Measurements from ENCODE around the gene SLC66A1.

Gene SLC66A1

GRCh38 chr1:19344831-19345230 lies 32.7 kb downstream of the SLC66A1 start:
- no peak for DNase-seq

DNA sequence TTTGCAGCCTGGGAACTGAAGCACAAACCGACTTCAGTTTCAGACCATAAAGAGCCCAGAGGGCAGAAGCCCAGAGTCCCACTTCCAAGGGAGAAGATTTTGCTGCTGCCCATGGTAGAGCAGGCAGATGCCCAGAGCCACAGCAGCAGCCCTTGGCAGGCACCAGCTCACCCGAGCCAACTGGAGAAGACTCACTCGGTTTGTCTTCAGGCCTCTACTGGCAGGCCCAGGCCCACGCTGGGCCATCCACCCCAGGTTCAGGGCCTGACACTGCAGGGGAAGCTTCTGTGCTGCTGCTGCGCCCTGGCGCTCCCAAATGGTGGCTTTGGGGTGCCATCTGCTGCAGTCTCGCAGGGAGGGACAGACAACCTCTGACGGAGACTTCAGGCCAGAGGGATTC lies 33.3 kb downstream of the SLC66A1 start:
- no peak for DNase-seq

- no peak for DNase-seq
Measured at GRCh38 chr1:19346026-19346425, 33.9 kb downstream of the SLC66A1 start.

DNA sequence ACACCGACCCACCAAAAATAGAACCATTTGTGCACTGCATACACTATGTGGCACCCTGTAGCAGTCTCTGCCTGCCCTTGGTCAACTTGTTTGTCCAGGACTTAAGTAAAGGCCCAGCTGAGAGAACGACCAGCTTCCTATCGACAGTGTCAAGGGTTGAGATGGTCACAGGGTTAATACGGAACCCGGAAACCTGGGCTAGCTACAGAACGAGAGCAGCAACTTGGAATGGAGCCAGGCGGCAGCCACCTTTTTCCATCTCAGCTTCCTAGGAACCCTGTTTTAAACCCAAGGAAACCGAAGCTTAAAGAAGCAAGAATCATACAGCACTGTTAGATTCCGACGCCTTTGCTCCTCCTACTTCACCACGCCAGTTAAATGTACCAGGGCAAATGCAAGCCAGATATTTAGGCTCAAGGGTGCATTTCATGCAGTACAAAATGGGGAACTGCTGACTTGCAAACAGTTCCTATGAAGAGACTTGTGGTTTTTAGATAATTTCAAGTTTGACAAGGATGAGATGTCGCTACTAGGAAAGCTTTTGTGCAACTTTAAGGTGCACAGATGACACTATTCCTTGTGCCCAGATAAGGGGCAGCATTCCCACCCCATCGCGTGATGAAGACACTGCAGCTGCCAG lies 35.5 kb downstream of the SLC66A1 start:
- DNase-seq: no peak

- DNase-seq: no peak
Measured at GRCh38 chr1:19348441-19349198, 36.5 kb downstream of the SLC66A1 start.

- no peak for DNase-seq
Measured at GRCh38 chr1:19349999-19350398, 37.9 kb downstream of the SLC66A1 start.

GRCh38 chr1:19350566-19350965 lies 38.4 kb downstream of the SLC66A1 start:
- no peak for DNase-seq

DNA sequence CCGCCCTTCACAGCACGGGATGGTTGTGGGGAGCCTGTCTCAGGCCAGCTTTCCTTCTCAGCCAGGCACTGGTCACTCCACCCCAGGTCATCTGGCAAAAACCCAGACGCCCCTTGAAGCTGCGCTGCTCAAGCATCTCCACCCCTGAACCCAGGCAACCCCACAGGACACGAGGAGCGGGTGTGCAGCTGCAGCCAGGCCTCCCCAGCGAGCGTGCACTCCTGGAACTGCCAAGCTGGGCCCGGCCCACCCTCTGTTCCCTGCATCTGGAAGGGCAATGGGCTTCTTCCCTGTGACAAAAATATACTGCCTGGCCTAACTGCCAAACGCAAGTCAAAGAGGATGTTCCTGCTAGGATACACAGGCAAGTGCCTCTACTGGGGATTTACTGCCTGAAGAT lies 39.7 kb downstream of the SLC66A1 start:
- no peak for DNase-seq

DNA sequence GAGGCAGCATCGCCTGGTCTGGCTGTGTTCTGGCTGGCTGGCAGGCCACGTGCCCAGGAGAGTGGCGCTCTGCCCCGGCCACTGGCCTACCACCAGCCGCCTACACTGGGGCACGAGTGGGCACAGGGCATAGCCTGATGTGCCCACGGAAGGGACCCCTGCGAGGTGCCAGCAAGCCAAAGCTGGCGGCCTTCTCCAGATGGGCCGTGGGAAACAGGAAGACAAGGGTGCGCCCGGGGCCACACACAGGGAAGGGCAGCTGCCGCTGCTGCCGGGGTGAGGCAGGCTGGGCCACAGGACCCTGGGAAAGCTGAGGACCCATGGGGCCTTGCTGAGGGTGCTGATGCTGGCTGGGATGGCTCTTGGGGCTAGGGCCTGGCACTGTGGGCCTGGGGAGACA lies 40.7 kb downstream of the SLC66A1 start:
- DNase-seq: no peak

GRCh38 chr1:19353596-19353995 lies 41.5 kb downstream of the SLC66A1 start:
- peak; percentile 37 for DNase-seq

DNA sequence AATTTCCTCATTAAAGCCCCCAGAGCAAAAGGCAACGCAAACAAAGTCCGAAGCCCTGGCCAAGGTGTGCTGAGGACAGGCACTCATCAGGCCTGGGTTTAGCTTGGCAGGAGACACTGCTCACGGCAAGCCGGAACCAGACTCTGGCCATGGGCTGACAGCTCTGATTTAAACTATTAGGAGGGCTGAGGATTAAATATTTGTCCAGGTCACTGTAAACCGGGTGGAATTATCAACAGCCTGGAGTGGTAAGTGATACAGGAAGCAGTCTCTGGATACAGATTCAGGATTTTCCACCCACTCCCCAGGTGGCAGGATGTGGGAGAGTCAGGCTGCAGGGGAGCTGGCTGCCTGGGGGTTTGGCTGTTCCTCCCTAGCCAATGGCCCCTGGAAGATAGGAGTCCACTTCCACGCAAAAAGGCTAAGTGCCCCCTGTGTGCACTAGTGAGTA lies 42.4 kb downstream of the SLC66A1 start:
- no peak for DNase-seq

- no peak for DNase-seq
Measured at GRCh38 chr1:19356266-19356665, 44.1 kb downstream of the SLC66A1 start.

DNA sequence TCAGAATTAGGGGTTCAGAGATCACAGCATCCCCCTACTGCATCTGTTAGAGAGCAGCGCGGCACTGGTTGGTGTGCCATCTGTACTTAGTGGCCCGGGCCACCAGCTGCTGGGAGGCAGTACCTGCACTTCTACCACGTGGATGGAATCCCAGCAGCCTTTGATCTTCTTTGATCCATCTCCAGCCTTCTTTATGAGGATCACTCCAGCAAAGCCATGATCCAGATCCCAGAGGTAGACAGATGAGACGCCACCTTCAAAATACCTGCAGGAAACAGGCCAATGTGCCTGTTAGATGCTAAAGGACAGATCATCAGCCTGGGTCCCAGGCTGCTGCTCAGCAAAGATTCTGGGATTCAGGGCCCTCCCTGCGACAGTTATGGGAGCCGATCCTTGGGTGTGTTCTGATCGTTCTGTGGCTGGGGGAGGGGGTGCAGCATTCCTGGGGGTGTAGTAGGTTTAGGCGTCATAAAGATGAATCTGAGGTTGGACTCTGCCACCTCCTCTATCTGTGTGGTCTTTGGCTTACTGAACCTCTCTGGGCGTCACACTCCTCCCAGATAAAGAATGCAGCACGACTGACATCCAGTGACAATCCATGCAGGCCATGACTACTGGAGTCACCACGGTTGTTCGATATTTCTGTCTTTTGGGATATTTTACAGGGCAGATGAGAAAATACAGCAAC lies 45.3 kb downstream of the SLC66A1 start:
- no peak for DNase-seq

DNA sequence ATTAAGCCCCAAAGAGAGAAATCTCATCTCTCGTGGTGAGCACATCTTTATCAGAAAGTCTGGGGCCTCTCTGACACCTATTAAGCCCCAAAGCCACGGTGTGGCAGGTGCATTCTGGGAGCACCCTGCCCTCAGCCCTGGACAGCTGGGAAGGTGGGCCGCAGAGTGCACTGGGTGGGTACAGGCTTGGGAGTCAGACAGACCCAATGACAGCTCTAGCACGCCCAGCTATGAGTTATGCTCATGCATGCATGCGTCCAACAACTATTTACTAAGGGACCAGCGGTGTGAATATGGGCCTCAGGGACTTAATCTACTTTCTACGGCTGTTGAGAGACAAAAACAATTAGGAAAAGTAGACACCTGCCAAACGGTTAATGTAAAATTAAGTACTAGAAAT lies 46.6 kb downstream of the SLC66A1 start:
- no peak for DNase-seq

DNA sequence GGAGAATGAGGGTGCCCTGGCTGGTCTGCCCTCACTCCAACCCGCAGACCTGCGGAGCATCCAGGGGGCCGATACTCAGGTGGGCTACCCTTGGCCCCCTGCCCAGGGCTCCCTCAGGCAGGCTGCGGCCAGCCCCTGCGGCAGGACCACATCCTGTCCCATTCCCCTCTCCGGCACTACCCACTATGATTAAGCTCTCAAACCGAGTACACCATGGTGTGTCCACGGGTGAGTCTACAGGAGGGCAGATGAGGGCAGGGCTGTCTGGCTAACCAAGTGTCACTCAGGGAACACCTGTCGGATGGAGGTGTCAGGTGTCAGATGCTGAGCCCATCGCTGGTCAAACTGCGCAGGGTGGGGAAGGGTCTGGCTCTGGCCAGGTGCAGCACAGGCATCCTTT lies 47.2 kb downstream of the SLC66A1 start:
- no peak for DNase-seq

GRCh38 chr1:19360016-19360415 lies 47.9 kb downstream of the SLC66A1 start:
- no peak for DNase-seq

- no peak for DNase-seq
Measured at GRCh38 chr1:19360432-19360831, 48.3 kb downstream of the SLC66A1 start.

GRCh38 chr1:19360843-19361610 lies 48.9 kb downstream of the SLC66A1 start:
- no peak for DNase-seq

DNA sequence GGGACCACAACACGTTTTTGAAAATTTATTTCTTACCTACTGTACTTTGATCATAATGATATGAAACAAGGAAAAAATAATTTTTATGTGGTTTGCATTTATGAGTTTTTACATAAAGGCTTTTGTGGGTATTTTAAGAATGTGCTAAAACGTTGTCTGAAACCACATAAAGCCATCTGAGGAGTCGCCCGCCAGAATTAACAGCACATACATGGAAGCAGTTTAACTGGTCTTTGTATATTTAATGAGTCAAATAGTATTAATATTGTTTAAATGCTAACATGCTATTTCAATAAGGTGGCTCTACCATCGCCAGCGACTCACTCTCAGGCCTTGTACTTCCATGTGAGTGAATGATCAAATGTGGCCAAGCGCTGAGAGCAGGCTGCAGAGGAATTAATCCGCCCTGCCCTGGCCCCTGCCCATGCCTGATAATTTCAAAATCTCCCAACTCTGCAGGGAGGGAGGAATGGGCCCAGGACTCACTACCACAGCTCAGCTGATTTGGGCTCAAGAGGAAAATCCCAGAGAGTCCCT lies 49.6 kb downstream of the SLC66A1 start:
- DNase-seq: no peak

DNA sequence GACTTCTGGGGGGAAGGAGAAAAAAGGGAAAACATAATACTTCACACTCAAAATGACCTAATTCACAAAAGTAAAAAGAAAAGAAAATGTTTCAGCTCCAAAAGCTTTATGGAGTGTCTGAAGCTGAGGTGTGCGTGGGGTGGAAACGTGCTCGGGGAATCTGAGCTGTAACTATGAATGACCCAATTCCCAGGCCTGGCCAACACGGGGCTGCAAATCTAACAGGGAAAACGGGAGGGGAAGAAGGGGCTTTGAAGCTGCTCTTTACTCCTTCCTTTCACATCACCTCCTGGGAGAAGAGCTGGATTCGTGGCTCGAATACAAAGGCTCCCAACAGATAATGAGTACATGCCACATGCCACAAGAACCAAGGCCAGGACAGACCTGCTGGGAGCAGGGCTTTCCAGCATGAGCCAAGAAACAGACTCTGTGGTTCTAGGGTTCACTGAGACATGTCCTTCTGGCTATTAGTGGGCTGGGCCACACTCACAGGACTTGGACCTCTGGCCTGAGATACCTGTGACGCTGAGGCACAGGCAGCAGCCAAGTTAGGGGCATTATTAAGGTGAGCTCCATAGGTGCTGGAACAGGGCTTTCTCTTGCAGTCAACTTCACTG lies 51.5 kb downstream of the SLC66A1 start:
- DNase-seq: no peak

GRCh38 chr1:19365721-19366120 lies 53.6 kb downstream of the SLC66A1 start:
- no peak for DNase-seq
